Measurements from ENCODE around the gene MEMO1.
A peak's percentile ranks its signal among the peaks of the same experiment; 100 is the strongest.
"Not testable (repeated sequence)": the region's sequence is repeated elsewhere in the genome, so short reads cannot be mapped to it uniquely, and the experiment has no call there.

MEMO1 gene

DNA sequence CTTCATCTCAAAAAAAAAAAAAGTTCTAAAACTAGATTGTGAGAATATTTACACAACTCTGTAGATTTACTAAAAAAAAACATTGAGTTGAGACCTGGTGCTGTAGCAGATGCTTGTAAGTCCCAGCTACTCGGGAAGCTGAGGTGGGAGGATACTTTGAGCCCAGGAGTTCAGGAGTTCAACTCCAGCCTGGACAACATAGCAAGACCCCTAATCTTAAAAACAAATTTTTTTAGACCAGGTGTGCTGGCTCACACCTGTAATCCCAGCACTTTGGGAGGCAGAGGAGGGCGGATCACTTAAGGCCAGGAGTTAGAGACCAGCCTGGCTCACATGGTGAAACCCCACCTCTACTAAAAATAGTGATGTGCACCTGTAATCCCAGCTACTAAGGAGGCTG lies 108.9 kb downstream of the MEMO1 start:
- 0 out of 2 replicates have a peak, but pooled peaks cover 12% of the 10 kb centered on the region for H3K36me3 ChIP-seq (ENCODE audit: control insufficient read depth, insufficient read depth, low read length)

DNA sequence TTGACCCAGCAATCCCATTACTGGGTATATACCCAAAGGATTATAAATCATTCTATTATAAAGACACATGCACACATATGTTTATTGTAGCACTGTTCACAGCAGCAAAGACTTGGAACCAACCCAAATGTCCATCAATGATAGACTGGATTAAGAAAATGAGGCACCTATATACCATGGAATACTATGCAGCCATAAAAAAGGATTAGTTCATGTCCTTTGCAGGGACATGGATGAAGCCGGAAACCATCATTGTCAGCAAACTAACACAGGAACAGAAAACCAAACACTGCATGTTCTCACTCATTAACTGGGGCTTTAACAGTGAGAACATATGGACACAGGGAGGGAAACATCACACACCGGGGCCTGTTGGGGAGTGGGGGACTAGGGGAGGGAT lies 110.7 kb downstream of the MEMO1 start:
- not testable (repeated sequence) for H3K4me3 ChIP-seq (ENCODE audit: low read depth, low read length); H3K27me3 ChIP-seq (ENCODE audit: control insufficient read depth, insufficient read depth, low read length); H3K27ac ChIP-seq (ENCODE audit: low read depth, low read length); H3K9ac ChIP-seq (ENCODE audit: low read depth, low read length); H3K4me1 ChIP-seq (ENCODE audit: control insufficient read depth, insufficient read depth, low read length); H3K9me3 ChIP-seq (ENCODE audit: control insufficient read depth, insufficient read depth, low read length)
- H3K36me3 ChIP-seq (ENCODE audit: control insufficient read depth, insufficient read depth, low read length): 0 out of 2 replicates have a peak, but pooled peaks cover 12% of the 10 kb centered on the region

More for the DNA sequence above, 108.9 kb downstream of the MEMO1 start:
- no peaks in the 10 kb centered on the region for H3K27me3 ChIP-seq (ENCODE audit: control insufficient read depth, insufficient read depth, low read length)
- peaks cover 2% of the 10 kb centered on the region for H3K9me3 ChIP-seq (ENCODE audit: control insufficient read depth, insufficient read depth, low read length)
- no peak overlapping the region for H3K27ac ChIP-seq (ENCODE audit: low read depth, low read length)
- H3K4me1 ChIP-seq (ENCODE audit: control insufficient read depth, insufficient read depth, low read length): no peaks in the 10 kb centered on the region
- H3K9ac ChIP-seq (ENCODE audit: low read depth, low read length): no peak overlapping the region
- no peak overlapping the region for H3K4me3 ChIP-seq (ENCODE audit: low read depth, low read length)

DNA sequence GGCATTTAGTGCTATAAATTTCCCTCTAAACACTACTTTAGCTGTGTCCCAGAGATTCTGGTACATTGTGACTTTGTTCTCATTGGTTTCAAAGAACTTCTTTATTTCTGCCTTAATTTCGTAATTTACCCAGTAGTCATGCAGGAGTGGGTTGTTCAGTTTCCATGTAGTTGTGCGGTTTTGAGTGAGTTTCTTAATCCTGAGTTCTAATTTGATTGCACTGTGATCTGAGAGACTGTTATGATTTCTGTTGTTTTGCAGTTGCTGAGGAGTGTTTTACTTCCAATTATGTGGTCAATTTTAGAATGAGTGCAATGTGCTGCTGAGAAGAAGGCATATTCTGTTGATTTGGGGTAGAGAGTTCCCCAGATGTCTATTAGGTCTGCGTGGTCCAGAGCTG lies 112.5 kb downstream of the MEMO1 start:
- H3K36me3 ChIP-seq (ENCODE audit: control insufficient read depth, insufficient read depth, low read length): 0 out of 2 replicates have a peak, but pooled peaks cover 12% of the 10 kb centered on the region
- H3K27me3 ChIP-seq (ENCODE audit: control insufficient read depth, insufficient read depth, low read length); H3K9ac ChIP-seq (ENCODE audit: low read depth, low read length); H3K4me3 ChIP-seq (ENCODE audit: low read depth, low read length); H3K27ac ChIP-seq (ENCODE audit: low read depth, low read length); H3K9me3 ChIP-seq (ENCODE audit: control insufficient read depth, insufficient read depth, low read length): not testable (repeated sequence)
- peaks cover 11% of the 10 kb centered on the region for H3K4me1 ChIP-seq (ENCODE audit: control insufficient read depth, insufficient read depth, low read length)

DNA sequence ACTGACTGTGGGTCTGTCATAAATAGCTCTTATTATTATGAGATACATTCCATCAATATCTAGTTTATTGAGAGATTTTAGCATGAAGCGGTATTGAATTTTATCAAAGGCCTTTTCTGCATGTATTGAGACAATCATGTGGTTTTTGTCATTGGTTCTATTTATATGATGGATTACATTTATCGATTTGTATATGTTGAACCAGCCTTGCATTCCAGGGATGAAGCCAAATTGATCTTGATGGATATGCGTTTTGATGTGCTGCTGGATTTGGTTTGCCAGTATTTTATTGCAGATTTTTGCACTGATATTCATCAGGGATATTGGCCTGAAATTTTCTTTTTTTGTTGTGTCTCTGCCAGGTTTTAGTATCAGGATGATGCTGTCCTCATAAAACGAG lies 113.5 kb downstream of the MEMO1 start:
- H3K4me3 ChIP-seq (ENCODE audit: low read depth, low read length); H3K9me3 ChIP-seq (ENCODE audit: control insufficient read depth, insufficient read depth, low read length); H3K9ac ChIP-seq (ENCODE audit: low read depth, low read length); H3K27me3 ChIP-seq (ENCODE audit: control insufficient read depth, insufficient read depth, low read length); H3K27ac ChIP-seq (ENCODE audit: low read depth, low read length): not testable (repeated sequence)
- Histone ChIP-seq H3K36me3 (ENCODE audit: control insufficient read depth, insufficient read depth, low read length) (0 out of 2 replicates have a peak, but pooled peaks cover 12% of the 10 kb centered on the region), H3K4me1 (ENCODE audit: control insufficient read depth, insufficient read depth, low read length) (peaks cover 21% of the 10 kb centered on the region)

DNA sequence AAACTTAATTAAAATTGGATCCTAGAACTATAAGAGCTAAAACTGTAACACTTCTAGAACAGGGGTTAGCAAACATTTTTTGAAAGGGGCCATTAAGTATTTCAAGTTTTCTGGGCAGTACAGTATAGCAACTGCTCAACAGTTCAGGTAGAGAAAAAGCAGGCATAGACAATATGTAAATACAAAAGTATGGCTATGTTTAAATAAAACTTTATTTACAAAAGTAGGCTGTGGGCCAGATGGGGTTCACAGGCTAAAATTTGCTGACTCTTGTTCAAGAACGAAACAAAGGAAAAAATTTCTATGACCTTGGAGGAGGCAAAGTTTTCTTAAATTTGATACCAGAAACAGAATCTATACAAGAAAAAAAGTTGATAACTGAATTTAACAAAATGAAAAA lies 114.5 kb downstream of the MEMO1 start:
- Histone ChIP-seq H3K4me3 (ENCODE audit: low read depth, low read length) (no peak overlapping the region), H3K27me3 (ENCODE audit: control insufficient read depth, insufficient read depth, low read length) (no peaks in the 10 kb centered on the region), H3K36me3 (ENCODE audit: control insufficient read depth, insufficient read depth, low read length) (0 out of 2 replicates have a peak, but pooled peaks cover 8% of the 10 kb centered on the region), H3K27ac (ENCODE audit: low read depth, low read length) (no peak overlapping the region), H3K4me1 (ENCODE audit: control insufficient read depth, insufficient read depth, low read length) (peaks cover 31% of the 10 kb centered on the region), H3K9me3 (ENCODE audit: control insufficient read depth, insufficient read depth, low read length) (peaks cover 2% of the 10 kb centered on the region), H3K9ac (ENCODE audit: low read depth, low read length) (no peak overlapping the region)

DNA sequence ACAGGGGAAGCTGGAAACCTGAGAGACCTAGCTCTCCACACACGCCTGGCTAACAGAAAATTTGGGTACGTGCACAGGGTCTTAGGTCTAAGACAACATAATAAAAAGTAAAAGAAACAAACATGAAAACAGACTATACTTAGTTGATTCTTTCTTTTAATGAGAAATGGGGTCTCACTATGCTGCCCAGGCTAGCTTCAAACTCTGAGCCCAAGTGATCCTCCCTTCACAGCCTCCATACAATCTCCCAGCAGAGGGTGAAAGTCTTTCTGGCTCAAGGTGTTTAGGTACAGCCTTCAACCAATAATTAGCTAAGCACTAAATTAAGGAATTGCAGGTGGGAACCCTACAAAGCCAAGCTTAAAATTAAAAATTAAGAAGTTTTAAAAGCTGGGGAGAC lies 116.2 kb downstream of the MEMO1 start:
- no peak overlapping the region for H3K9ac ChIP-seq (ENCODE audit: low read depth, low read length)
- H3K4me3 ChIP-seq (ENCODE audit: low read depth, low read length): no peak overlapping the region
- peaks cover 42% of the 10 kb centered on the region for H3K4me1 ChIP-seq (ENCODE audit: control insufficient read depth, insufficient read depth, low read length)
- no peaks in the 10 kb centered on the region for H3K27me3 ChIP-seq (ENCODE audit: control insufficient read depth, insufficient read depth, low read length)
- no peak overlapping the region for H3K27ac ChIP-seq (ENCODE audit: low read depth, low read length)
- H3K9me3 ChIP-seq (ENCODE audit: control insufficient read depth, insufficient read depth, low read length): peaks cover 2% of the 10 kb centered on the region
- 0 out of 2 replicates have a peak, but pooled peaks cover 3% of the 10 kb centered on the region for H3K36me3 ChIP-seq (ENCODE audit: control insufficient read depth, insufficient read depth, low read length)

DNA sequence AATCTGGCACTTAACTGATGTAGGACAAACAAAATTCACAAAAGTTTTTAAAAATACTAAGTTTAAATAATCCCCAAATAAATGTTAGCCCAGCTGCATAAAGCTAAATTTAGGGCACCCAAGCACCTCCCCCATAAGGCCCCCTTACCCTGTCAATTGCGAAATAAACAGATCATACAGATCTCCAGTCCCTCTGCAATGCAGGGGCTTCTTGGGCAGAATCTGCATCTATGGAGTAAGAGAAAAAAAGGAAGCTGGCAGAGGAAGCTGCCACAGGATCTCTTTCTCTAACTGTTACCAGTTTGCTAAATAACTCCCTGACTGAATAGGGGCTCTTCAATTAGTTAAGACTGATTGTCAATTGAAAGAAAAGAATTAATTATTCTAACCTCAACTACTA lies 117.7 kb downstream of the MEMO1 start:
- Histone ChIP-seq H3K4me1 (ENCODE audit: control insufficient read depth, insufficient read depth, low read length) (peaks cover 46% of the 10 kb centered on the region), H3K27me3 (ENCODE audit: control insufficient read depth, insufficient read depth, low read length) (no peaks in the 10 kb centered on the region), H3K9ac (ENCODE audit: low read depth, low read length) (no peak overlapping the region), H3K36me3 (ENCODE audit: control insufficient read depth, insufficient read depth, low read length) (no peaks in the 10 kb centered on the region), H3K4me3 (ENCODE audit: low read depth, low read length) (peak overlapping the region; percentile 23; the same call in 1 of the 2 replicates), H3K27ac (ENCODE audit: low read depth, low read length) (peak overlapping the region; percentile 48), H3K9me3 (ENCODE audit: control insufficient read depth, insufficient read depth, low read length) (peaks cover 2% of the 10 kb centered on the region; the same call in 1 of the 2 replicates)

DNA sequence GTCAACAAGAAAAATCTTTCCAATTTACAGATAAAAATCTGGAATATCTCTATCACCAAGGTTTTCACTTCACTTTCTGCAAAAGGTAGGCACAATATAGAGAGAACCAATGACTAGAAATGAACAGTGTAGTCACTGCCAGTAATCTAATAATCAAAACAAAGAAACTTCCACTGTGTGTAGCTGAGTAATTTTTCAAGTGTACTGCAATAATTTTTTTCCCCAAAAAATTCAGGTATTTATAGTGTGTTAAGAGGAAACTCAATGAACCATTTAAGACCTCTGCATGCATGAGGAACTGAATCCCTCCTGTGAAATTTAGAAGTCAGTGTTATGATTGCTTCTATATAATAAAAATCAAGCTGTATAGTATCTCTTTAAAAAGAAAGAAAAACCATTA lies 121.8 kb downstream of the MEMO1 start:
- no peak overlapping the region for H3K4me3 ChIP-seq (ENCODE audit: low read depth, low read length)
- H3K27me3 ChIP-seq (ENCODE audit: control insufficient read depth, insufficient read depth, low read length): no peaks in the 10 kb centered on the region
- no peak overlapping the region for H3K9ac ChIP-seq (ENCODE audit: low read depth, low read length)
- no peaks in the 10 kb centered on the region for H3K9me3 ChIP-seq (ENCODE audit: control insufficient read depth, insufficient read depth, low read length)
- no peaks in the 10 kb centered on the region for H3K36me3 ChIP-seq (ENCODE audit: control insufficient read depth, insufficient read depth, low read length)
- H3K27ac ChIP-seq (ENCODE audit: low read depth, low read length): no peak overlapping the region
- H3K4me1 ChIP-seq (ENCODE audit: control insufficient read depth, insufficient read depth, low read length): peaks cover 61% of the 10 kb centered on the region

DNA sequence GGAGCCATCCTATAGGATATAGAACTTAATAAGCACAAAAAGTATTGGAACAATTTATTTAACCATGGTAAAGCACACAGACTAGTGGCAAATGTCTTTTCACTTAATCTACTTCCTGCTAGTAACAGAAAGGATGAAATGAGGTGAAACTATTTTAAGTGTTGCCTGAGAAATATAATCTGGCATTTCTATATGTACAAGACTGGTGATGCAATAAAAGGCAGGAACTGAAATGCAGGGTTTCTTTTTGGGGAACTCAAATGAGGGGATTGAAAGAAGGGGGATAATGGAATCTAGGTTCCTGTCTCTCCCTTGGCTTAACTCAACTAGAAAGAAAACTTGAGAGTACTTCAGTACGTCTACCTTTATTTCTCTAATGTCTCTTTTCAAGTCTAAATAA lies 122.3 kb downstream of the MEMO1 start:
- H3K9ac ChIP-seq (ENCODE audit: low read depth, low read length): no peak overlapping the region
- no peaks in the 10 kb centered on the region for H3K9me3 ChIP-seq (ENCODE audit: control insufficient read depth, insufficient read depth, low read length)
- peaks cover 56% of the 10 kb centered on the region for H3K4me1 ChIP-seq (ENCODE audit: control insufficient read depth, insufficient read depth, low read length)
- no peaks in the 10 kb centered on the region for H3K36me3 ChIP-seq (ENCODE audit: control insufficient read depth, insufficient read depth, low read length)
- H3K4me3 ChIP-seq (ENCODE audit: low read depth, low read length): no peak overlapping the region
- H3K27ac ChIP-seq (ENCODE audit: low read depth, low read length): no peak overlapping the region
- H3K27me3 ChIP-seq (ENCODE audit: control insufficient read depth, insufficient read depth, low read length): no peaks in the 10 kb centered on the region

DNA sequence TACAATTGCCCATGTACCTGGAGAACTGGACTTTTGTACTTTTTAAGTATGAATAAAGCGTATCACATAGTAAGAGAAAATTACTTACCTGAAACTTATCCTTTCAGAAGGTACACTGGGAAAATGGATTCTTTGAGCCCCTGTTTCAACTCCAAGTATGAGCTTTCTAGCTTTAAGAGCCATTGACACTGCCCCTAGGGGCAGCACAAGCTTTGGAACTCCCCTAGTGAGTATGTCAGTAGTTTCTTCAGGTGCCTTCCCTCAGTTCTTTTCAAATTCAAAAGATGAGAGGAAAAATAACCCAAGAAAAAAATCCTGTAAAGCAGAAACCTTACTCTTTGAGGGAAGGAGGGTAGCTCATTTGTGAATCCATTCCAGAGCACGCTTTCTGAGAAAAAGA lies 124.1 kb downstream of the MEMO1 start:
- H3K36me3 ChIP-seq (ENCODE audit: control insufficient read depth, insufficient read depth, low read length): no peaks in the 10 kb centered on the region
- H3K4me3 ChIP-seq (ENCODE audit: low read depth, low read length): 0 out of 2 replicates have a peak overlapping the region, but pooled peaks have one; percentile 15
- H3K9me3 ChIP-seq (ENCODE audit: control insufficient read depth, insufficient read depth, low read length): no peaks in the 10 kb centered on the region

DNA sequence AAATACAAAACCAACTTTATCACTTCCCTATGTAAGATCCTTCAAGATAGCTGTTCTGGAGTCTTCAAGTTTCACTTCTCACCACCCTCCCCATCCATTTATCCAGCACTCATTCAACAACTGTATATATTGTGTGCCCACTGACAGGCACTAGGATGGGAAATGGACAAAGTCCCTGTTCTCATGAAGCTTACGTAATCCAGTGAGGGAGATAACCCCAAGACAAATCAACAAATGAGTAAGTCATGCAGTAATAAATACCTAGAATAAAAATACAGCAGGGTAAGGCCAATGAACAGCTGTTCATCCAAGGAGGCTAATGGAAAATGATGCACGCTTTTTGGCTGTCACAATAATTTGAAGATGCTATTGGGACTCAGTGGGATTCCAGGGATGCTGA lies 133.8 kb downstream of the MEMO1 start:
- H3K9me3 ChIP-seq (ENCODE audit: control insufficient read depth, insufficient read depth, low read length): no peaks in the 10 kb centered on the region

More for the DNA sequence above, 124.1 kb downstream of the MEMO1 start:
- no peaks in the 10 kb centered on the region for H3K27me3 ChIP-seq (ENCODE audit: control insufficient read depth, insufficient read depth, low read length)
- peak overlapping the region; percentile 73 for H3K27ac ChIP-seq (ENCODE audit: low read depth, low read length)
- H3K9ac ChIP-seq (ENCODE audit: low read depth, low read length): no peak overlapping the region
- H3K4me1 ChIP-seq (ENCODE audit: control insufficient read depth, insufficient read depth, low read length): peaks cover 39% of the 10 kb centered on the region

DNA sequence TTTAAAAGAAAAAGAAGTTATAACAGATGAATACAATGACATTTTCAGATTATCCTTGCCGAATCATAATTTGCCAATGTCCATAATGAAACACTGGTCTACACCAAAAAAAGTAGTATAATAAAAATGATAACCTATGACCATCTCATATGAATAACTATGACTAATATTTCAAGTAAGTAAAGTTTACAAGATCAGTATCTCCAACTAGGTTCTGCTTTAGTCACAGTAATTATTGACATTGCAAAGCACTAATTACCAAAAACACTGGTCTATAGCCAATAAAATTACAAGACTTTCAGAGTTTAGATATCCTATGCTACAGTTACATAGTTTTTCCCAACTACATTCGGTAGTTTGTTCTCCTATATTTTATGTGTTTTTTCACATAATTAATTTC lies 136.7 kb downstream of the MEMO1 start:
- no peak overlapping the region for H3K27ac ChIP-seq (ENCODE audit: low read depth, low read length)
- H3K4me1 ChIP-seq (ENCODE audit: control insufficient read depth, insufficient read depth, low read length): no peaks in the 10 kb centered on the region
- no peaks in the 10 kb centered on the region for H3K27me3 ChIP-seq (ENCODE audit: control insufficient read depth, insufficient read depth, low read length)
- H3K9me3 ChIP-seq (ENCODE audit: control insufficient read depth, insufficient read depth, low read length): no peaks in the 10 kb centered on the region
- H3K4me3 ChIP-seq (ENCODE audit: low read depth, low read length): no peak overlapping the region
- H3K9ac ChIP-seq (ENCODE audit: low read depth, low read length): no peak overlapping the region
- H3K36me3 ChIP-seq (ENCODE audit: control insufficient read depth, insufficient read depth, low read length): no peaks in the 10 kb centered on the region

More for the DNA sequence above, 133.8 kb downstream of the MEMO1 start:
- Histone ChIP-seq H3K36me3 (ENCODE audit: control insufficient read depth, insufficient read depth, low read length) (no peaks in the 10 kb centered on the region), H3K4me3 (ENCODE audit: low read depth, low read length) (no peak overlapping the region), H3K9ac (ENCODE audit: low read depth, low read length) (no peak overlapping the region), H3K27me3 (ENCODE audit: control insufficient read depth, insufficient read depth, low read length) (no peaks in the 10 kb centered on the region), H3K27ac (ENCODE audit: low read depth, low read length) (no peak overlapping the region), H3K4me1 (ENCODE audit: control insufficient read depth, insufficient read depth, low read length) (no peaks in the 10 kb centered on the region)
